HepG2 (cell line): ENCODE measurements around the gene FRMD1. TPM values are rescaled to one million over a fixed set of nuclear protein-coding genes. Genes with fewer than 3 reads are reported as not detected.
A peak's percentile ranks its signal among the peaks of the same experiment; 100 is the strongest.

Experiments
- GATA4 ChIP-seq: sonication (generic); IDR thresholded peaks from 2 replicates; pipeline ENCODE4 v1.6.1; 2016; ENCODE audit warnings: antibody characterized with exemption, low read depth, borderline replicate concordance
- HCFC1 ChIP-seq: fragments of 150-350 bp; IDR thresholded peaks from 2 replicates; pipeline ENCODE4 v1.6.1; 2014; ENCODE audit warnings: low read depth, low read length
- KLF16 ChIP-seq, 2 experiments: sonication (generic) in 1 of 2; formaldehyde crosslinking in 1 of 2; IDR thresholded peaks; 2 replicates each; pipeline versions ENCODE4 v1.6.1 to v1.8.0; 2016 to 2023; ENCODE audit warnings: missing genetic modification reagents in 2 of 2, missing compliant biosample characterization in 1 of 2
- RBAK ChIP-seq: sonication (generic); formaldehyde crosslinking; IDR thresholded peaks from 2 replicates; pipeline ENCODE4 v1.5.1; 2020; ENCODE audit warnings: mild to moderate bottlenecking, missing genetic modification reagents
- SAP130 ChIP-seq: IDR thresholded peaks from 2 replicates; pipeline ENCODE4 v1.6.1; 2016; ENCODE audit warnings: low read depth
- SIX1 ChIP-seq: sonication (generic); formaldehyde crosslinking; IDR thresholded peaks from 2 replicates; pipeline ENCODE4 v1.4.0; 2020; ENCODE audit warnings: missing genetic modification reagents, borderline replicate concordance
- SKIL ChIP-seq: sonication (generic); formaldehyde crosslinking; IDR thresholded peaks from 2 replicates; pipeline ENCODE4 v1.8.0; 2022; ENCODE audit warnings: missing genetic modification reagents, mild to moderate bottlenecking, moderate library complexity, borderline replicate concordance
- SNRNP70 ChIP-seq: fragments of 200-400 bp; formaldehyde crosslinking; IDR thresholded peaks from 2 replicates; pipeline ENCODE4 v1.6.1; 2017; ENCODE audit warnings: mild to moderate bottlenecking, low read depth, low read length, moderate library complexity
- SP4 ChIP-seq: sonication (generic); formaldehyde crosslinking; IDR thresholded peaks from 2 replicates; pipeline ENCODE4 v1.8.1; 2023; ENCODE audit warnings: mild to moderate bottlenecking, missing genetic modification reagents
- THAP11 ChIP-seq: IDR thresholded peaks from 2 replicates; pipeline ENCODE4 v1.6.1; 2016; ENCODE audit warnings: missing biosample characterization, missing genetic modification reagents
- U2AF2 ChIP-seq: fragments of 200-400 bp; formaldehyde crosslinking; IDR thresholded peaks from 2 replicates; pipeline ENCODE4 v1.6.1; 2017; ENCODE audit warnings: low read depth, mild to moderate bottlenecking, low read length
- ZNF234 ChIP-seq: sonication (generic); formaldehyde crosslinking; conservative IDR thresholded peaks from 2 replicates; pipeline ENCODE4 v1.5.1; 2020; ENCODE audit warnings: mild to moderate bottlenecking, missing genetic modification reagents
- ZNF235 ChIP-seq: sonication (generic); formaldehyde crosslinking; IDR thresholded peaks from 2 replicates; pipeline ENCODE4 v1.8.1; 2023; ENCODE audit warnings: mild to moderate bottlenecking, missing genetic modification reagents, borderline replicate concordance
- ZNF329 ChIP-seq: sonication (generic); formaldehyde crosslinking; IDR thresholded peaks from 2 replicates; pipeline ENCODE4 v1.9.0; 2021; ENCODE audit warnings: low read depth, mild to moderate bottlenecking, missing genetic modification reagents
- ZNF792 ChIP-seq: IDR thresholded peaks from 2 replicates; pipeline ENCODE4 v1.6.1; 2016
- ZNF878 ChIP-seq: sonication (generic); formaldehyde crosslinking; IDR thresholded peaks from 2 replicates; pipeline ENCODE4 v1.8.1; 2023; ENCODE audit warnings: mild to moderate bottlenecking, missing genetic modification reagents, moderate library complexity
- polyA plus RNA-seq, 8 experiments: library from polyadenylated mRNA; depleted of rRNA in 3 of 8; stranded (reverse) in 7 of 8; unstranded in 1 of 8; fragments of >200 nt; fragmentation: Illumina TruSeq in 4 of 8; extraction: Trizol in 4 of 8; gene quantifications; 2 replicates each; pipeline versions ENCODE4 v1.2.1 to v1.2.3, GENCODE V29; 2011 to 2016; ENCODE audit warnings: low read depth in 4 of 8, missing spikeins in 1 of 8, mixed read lengths in 1 of 8; ENCODE audit not compliant: insufficient read depth in 1 of 8
- total RNA-seq, 5 experiments: library from RNA; depleted of rRNA; stranded (reverse); fragments of >200 nt; fragmentation: Illumina TruSeq; extraction: Trizol; gene quantifications; 2 replicates each; pipeline ENCODE4 v1.2.3, GENCODE V29; 2016; ENCODE audit warnings: low read depth in 1 of 5
- TF ChIP-seq, protein P1 (sequence below): sonication (generic); formaldehyde crosslinking; IDR thresholded peaks from 2 replicates; pipeline ENCODE4 v1.4.0; 2020; ENCODE audit warnings: mild to moderate bottlenecking, missing genetic modification reagents
- TF ChIP-seq, protein P2 (sequence below): sonication (generic); formaldehyde crosslinking; IDR thresholded peaks from 2 replicates; pipeline ENCODE4 v1.9.0; 2021; ENCODE audit warnings: missing genetic modification reagents, borderline replicate concordance

Gene FRMD1
- total and polyA plus RNA-seq, 2 of the 13 experiments (the other 11 are each of a cell fraction or from before 2014, with no cell fraction given), result 0.01 TPM; not detected in 1

DNA sequence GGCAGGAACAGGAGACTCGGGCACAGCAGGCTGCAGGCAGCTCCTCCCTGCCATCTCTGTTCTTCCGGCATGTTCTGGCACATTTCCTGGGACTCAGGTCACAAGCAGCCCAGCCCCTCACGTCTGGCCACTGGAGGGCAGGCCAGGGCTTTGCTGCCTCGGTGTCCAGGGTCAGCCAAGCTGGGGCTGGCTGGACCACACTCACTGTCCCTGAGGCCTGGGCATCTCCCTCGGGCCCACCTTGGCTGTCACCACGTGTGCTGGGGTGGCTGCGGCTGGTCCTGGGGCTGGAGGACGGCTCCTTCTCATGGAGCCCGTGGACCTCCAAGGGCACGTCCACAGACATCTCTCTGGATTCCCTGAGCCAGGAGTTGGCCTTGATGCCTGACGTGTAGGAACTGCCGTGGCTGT lies 18.5 kb downstream of the FRMD1 start (continued):
- TF ChIP-seq SAP130 (no peak), ZNF329 (CRISPR knock-in tag) (0 out of 2 replicates have a peak, but pooled peaks have one; percentile 5), ZNF792 (CRISPR knock-in tag) (no peak), SIX1 (CRISPR knock-in tag) (no peak), HCFC1 (no peak), ZNF234 (CRISPR knock-in tag) (no peak), SKIL (CRISPR knock-in tag) (0 out of 2 replicates have a peak, but pooled peaks have one; percentile 18), GATA4 (no peak), SP4 (CRISPR knock-in tag) (no peak; the same call in 1 of the 2 replicates), SNRNP70 (no peak), RBAK (no peak), U2AF2 (no peak), THAP11 (CRISPR knock-in tag) (no peak), ZNF235 (CRISPR knock-in tag) (peak; percentile 70; the same call in 1 of the 2 replicates), ZNF878 (CRISPR knock-in tag) (no peak), KLF16 (CRISPR knock-in tag; IDR thresholded peaks at IDR 0.05) (no peak)
- TF ChIP-seq, protein P1, sequence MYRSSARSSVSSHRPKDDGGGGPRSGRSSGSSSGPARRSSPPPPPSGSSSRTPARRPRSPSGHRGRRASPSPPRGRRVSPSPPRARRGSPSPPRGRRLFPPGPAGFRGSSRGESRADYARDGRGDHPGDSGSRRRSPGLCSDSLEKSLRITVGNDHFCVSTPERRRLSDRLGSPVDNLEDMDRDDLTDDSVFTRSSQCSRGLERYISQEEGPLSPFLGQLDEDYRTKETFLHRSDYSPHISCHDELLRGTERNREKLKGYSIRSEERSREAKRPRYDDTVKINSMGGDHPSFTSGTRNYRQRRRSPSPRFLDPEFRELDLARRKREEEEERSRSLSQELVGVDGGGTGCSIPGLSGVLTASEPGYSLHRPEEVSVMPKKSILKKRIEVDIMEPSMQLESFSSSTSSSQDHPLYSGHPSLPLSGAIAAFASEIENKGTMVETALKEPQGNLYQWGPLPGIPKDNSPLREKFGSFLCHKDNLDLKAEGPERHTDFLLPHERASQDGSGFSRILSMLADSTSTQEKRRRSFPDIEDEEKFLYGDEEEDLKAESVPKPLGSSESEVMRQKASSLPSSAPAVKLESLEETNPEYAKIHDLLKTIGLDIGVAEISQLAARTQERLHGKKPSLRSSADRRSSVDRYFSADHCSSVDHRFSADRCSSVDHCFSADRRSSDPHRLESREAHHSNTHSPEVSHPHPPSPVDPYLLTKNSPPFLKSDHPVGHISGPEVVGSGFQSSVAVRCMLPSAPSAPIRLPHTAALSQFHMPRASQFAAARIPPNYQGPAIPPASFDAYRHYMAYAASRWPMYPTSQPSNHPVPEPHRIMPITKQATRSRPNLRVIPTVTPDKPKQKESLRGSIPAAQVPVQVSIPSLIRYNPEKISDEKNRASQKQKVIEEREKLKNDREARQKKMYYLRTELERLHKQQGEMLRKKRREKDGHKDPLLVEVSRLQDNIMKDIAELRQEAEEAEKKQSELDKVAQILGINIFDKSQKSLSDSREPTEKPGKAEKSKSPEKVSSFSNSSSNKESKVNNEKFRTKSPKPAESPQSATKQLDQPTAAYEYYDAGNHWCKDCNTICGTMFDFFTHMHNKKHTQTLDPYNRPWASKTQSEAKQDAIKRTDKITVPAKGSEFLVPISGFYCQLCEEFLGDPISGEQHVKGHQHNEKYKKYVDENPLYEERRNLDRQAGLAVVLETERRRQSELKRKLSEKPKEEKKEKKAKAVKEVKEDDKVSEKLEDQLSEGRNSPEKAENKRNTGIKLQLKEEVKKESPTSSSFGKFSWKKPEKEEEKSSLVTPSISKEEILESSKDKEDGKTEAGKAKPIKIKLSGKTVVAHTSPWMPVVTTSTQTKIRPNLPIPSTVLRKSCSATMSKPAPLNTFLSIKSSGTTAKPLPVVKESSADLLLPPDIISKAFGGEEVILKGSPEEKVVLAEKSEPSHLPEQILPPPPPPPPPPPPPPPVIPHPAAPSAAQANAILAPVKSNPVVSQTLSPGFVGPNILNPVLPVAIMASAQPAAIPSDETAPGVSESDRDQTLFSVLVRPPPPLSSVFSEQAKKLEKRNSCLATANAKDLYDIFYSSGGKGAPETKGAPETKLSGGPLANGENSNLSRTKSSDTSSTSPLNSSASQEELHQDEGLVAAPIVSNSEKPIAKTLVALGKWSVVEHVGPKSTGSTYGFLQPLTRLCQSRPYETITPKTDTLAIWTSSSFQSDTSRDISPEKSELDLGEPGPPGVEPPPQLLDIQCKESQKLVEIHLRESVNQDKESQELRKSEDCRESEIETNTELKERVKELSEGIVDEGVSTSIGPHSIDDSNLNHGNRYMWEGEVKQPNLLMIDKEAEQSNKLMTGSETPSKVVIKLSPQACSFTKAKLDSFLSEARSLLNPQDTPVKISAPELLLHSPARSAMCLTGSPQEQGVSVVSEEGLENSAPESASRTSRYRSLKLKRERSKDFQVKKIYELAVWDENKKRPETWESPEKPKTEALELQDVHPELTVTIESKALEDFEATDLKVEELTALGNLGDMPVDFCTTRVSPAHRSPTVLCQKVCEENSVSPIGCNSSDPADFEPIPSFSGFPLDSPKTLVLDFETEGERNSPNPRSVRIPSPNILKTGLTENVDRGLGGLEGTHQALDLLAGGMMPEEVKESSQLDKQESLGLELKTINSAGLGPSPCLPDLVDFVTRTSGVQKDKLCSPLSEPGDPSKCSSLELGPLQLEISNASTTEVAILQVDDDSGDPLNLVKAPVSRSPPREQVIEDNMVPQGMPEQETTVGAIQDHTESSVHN (CRISPR knock-in tag), result no peak
- TF ChIP-seq, protein P2, sequence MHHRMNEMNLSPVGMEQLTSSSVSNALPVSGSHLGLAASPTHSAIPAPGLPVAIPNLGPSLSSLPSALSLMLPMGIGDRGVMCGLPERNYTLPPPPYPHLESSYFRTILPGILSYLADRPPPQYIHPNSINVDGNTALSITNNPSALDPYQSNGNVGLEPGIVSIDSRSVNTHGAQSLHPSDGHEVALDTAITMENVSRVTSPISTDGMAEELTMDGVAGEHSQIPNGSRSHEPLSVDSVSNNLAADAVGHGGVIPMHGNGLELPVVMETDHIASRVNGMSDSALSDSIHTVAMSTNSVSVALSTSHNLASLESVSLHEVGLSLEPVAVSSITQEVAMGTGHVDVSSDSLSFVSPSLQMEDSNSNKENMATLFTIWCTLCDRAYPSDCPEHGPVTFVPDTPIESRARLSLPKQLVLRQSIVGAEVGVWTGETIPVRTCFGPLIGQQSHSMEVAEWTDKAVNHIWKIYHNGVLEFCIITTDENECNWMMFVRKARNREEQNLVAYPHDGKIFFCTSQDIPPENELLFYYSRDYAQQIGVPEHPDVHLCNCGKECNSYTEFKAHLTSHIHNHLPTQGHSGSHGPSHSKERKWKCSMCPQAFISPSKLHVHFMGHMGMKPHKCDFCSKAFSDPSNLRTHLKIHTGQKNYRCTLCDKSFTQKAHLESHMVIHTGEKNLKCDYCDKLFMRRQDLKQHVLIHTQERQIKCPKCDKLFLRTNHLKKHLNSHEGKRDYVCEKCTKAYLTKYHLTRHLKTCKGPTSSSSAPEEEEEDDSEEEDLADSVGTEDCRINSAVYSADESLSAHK, result no peak
